ENCODE data around the gene ZNF541. TPM values are rescaled to one million over a fixed set of nuclear protein-coding genes. Genes with fewer than 3 reads are reported as not detected.
"Not testable (repeated sequence)": the region's sequence is repeated elsewhere in the genome, so short reads cannot be mapped to it uniquely, and the experiment has no call there.

ZNF541 gene
- polyA plus RNA-seq, 1 donor from 2014 or later, result not detected

DNA sequence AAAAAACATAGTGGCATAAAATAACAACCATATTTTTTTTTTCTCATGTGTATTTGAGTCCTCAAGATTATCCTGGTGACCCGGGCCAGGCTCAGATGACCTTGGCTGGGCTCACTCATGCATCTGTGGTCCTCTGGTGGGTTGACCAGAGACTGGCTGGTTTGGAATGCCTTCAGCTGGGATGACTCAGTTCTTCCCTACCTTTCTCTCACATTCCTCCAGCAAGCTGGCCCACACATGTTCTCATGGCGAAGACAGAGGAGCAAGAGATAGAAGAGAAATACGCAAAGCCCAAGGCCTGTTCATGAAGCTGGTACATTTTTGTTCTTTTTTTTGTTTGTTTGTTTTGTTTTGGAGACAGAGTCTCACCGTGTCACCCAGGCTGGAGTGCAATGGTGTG is 14.3 kb upstream of the ZNF541 start:
- no peak overlapping the region for H2AFZ ChIP-seq (ENCODE audit: low read depth, low read length)
- H3K9me3 ChIP-seq (ENCODE audit: low read length), result no peaks in the 10 kb centered on the region
- H3K9me2 ChIP-seq (ENCODE audit: insufficient read depth, low read length), result no peaks in the 10 kb centered on the region
- H3K36me3 ChIP-seq (ENCODE audit: insufficient read depth, low read length), result no peaks in the 10 kb centered on the region
- H4K20me1 ChIP-seq (ENCODE audit: insufficient read depth), result no peaks in the 10 kb centered on the region
- no peak overlapping the region for H3K4me3 ChIP-seq (ENCODE audit: low read length)
- H3F3A ChIP-seq (ENCODE audit: insufficient read depth, low read length, poor library complexity, severe bottlenecking), result no peaks in the 10 kb centered on the region
- no peak overlapping the region for H3K4me2 ChIP-seq (ENCODE audit: low read length)
- no peak overlapping the region for H3K9ac ChIP-seq (ENCODE audit: low read length)
- TF ChIP-seq EZH2 (IDR thresholded peaks at IDR 0.05; ENCODE audit: borderline replicate concordance, insufficient read depth, low read length, poor library complexity, severe bottlenecking), result no peak
- TF ChIP-seq POLR2AphosphoS5 (IDR thresholded peaks at IDR 0.05), result no peak
- no peak for TF ChIP-seq MXI1 (conservative IDR thresholded peaks at IDR 0.05; ENCODE audit: poor library complexity, severe bottlenecking)
- no peak for TF ChIP-seq RAD21 (conservative IDR thresholded peaks at IDR 0.05)
- TF ChIP-seq REST (IDR thresholded peaks at IDR 0.05; ENCODE audit: borderline replicate concordance), result no peak
- TF ChIP-seq SMC3 (conservative IDR thresholded peaks at IDR 0.05; ENCODE audit: poor library complexity), result no peak
- TF ChIP-seq TAF1 (IDR thresholded peaks at IDR 0.05; ENCODE audit: low read depth), result no peak
- TF ChIP-seq EP300 (conservative IDR thresholded peaks at IDR 0.05; ENCODE audit: poor library complexity, severe bottlenecking), result no peak
- TF ChIP-seq, protein P1, sequence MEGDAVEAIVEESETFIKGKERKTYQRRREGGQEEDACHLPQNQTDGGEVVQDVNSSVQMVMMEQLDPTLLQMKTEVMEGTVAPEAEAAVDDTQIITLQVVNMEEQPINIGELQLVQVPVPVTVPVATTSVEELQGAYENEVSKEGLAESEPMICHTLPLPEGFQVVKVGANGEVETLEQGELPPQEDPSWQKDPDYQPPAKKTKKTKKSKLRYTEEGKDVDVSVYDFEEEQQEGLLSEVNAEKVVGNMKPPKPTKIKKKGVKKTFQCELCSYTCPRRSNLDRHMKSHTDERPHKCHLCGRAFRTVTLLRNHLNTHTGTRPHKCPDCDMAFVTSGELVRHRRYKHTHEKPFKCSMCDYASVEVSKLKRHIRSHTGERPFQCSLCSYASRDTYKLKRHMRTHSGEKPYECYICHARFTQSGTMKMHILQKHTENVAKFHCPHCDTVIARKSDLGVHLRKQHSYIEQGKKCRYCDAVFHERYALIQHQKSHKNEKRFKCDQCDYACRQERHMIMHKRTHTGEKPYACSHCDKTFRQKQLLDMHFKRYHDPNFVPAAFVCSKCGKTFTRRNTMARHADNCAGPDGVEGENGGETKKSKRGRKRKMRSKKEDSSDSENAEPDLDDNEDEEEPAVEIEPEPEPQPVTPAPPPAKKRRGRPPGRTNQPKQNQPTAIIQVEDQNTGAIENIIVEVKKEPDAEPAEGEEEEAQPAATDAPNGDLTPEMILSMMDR (IDR thresholded peaks at IDR 0.05; ENCODE audit: poor library complexity, severe bottlenecking), result no peak
- no peaks in the 10 kb centered on the region for H3K27me3 ChIP-seq (ENCODE audit: insufficient read depth, low read depth, low read length)
- no peaks in the 10 kb centered on the region for H3K79me2 ChIP-seq (replicated peaks; ENCODE audit: insufficient read depth, low read length)
- no peak overlapping the region for H3K27ac ChIP-seq (ENCODE audit: low read length)

GRCh38 chr19:47583161-47583560 is 10.2 kb upstream of the ZNF541 start:
- H2AFZ ChIP-seq (ENCODE audit: low read depth, low read length); H3K36me3 ChIP-seq (ENCODE audit: insufficient read depth, low read length); H3K4me3 ChIP-seq (ENCODE audit: low read length); H4K20me1 ChIP-seq (ENCODE audit: insufficient read depth); H3K4me2 ChIP-seq (ENCODE audit: low read length); H3K27me3 ChIP-seq (ENCODE audit: insufficient read depth, low read depth, low read length); H3K9me3 ChIP-seq (ENCODE audit: low read length); H3K9me2 ChIP-seq (ENCODE audit: insufficient read depth, low read length); H3K27ac ChIP-seq (ENCODE audit: low read length); H3K9ac ChIP-seq (ENCODE audit: low read length); H3F3A ChIP-seq (ENCODE audit: insufficient read depth, low read length, poor library complexity, severe bottlenecking); H3K79me2 ChIP-seq (replicated peaks; ENCODE audit: insufficient read depth, low read length): not testable (repeated sequence)

GRCh38 chr19:47582320-47582909 is 9.5 kb upstream of the ZNF541 start:
- Histone ChIP-seq H3K9me3 (ENCODE audit: low read length) (no peaks in the 10 kb centered on the region), H3K9ac (ENCODE audit: low read length) (no peak overlapping the region), H3K9me2 (ENCODE audit: insufficient read depth, low read length) (no peaks in the 10 kb centered on the region), H3K27ac (ENCODE audit: low read length) (no peak overlapping the region), H3F3A (ENCODE audit: insufficient read depth, low read length, poor library complexity, severe bottlenecking) (no peaks in the 10 kb centered on the region), H3K4me2 (ENCODE audit: low read length) (no peak overlapping the region), H3K79me2 (replicated peaks; ENCODE audit: insufficient read depth, low read length) (no peaks in the 10 kb centered on the region), H3K27me3 (ENCODE audit: insufficient read depth, low read depth, low read length) (no peaks in the 10 kb centered on the region), H3K4me3 (ENCODE audit: low read length) (no peak overlapping the region), H3K36me3 (ENCODE audit: insufficient read depth, low read length) (no peaks in the 10 kb centered on the region), H4K20me1 (ENCODE audit: insufficient read depth) (no peaks in the 10 kb centered on the region), H2AFZ (ENCODE audit: low read depth, low read length) (no peak overlapping the region)
- TF ChIP-seq POLR2AphosphoS5 (IDR thresholded peaks at IDR 0.05) (no peak), EP300 (conservative IDR thresholded peaks at IDR 0.05; ENCODE audit: poor library complexity, severe bottlenecking) (no peak), REST (IDR thresholded peaks at IDR 0.05; ENCODE audit: borderline replicate concordance) (no peak)

Data from neural cell (in vitro differentiated cells).